Mucosa of descending colon (tissue), 3 donors: ENCODE data around the gene ABCA8. TPM values are rescaled to one million over a fixed set of nuclear protein-coding genes. Genes with fewer than 3 reads are reported as not detected.

Experiments
- ATAC-seq: fragments of 200-7000 bp; cut with Tn5 transposase; one replicate; pipeline ENCODE4 v1.9.1; 2020; ENCODE audit warnings: mild to moderate bottlenecking, moderate library complexity
- DNase-seq, 3 donors: peaks; one replicate each; pipeline ENCODE4 v3.0.0-alpha.2; 2020
- H3K36me3 ChIP-seq: fragments of 200-600 bp; one replicate; pipeline ENCODE4 v1.8.0; 2021; ENCODE audit warnings: low read depth, mild to moderate bottlenecking
- H3K4me1 ChIP-seq: fragments of 200-600 bp; one replicate; pipeline ENCODE4 v1.8.0; 2021; ENCODE audit warnings: low read depth, mild to moderate bottlenecking
- H3K4me3 ChIP-seq: fragments of 200-600 bp; one replicate; pipeline ENCODE4 v1.8.0; 2021; ENCODE audit warnings: mild to moderate bottlenecking
- H3K9me3 ChIP-seq: fragments of 200-600 bp; one replicate; pipeline ENCODE4 v1.8.0; 2021; ENCODE audit warnings: mild to moderate bottlenecking
- CTCF ChIP-seq: fragments of 200-600 bp; IDR thresholded peaks from one replicate; pipeline ENCODE4 v1.8.0; 2022; ENCODE audit warnings: antibody characterized with exemption, mild to moderate bottlenecking
- intact Hi-C, 2 donors: fragments of 100-400 bp; cut with DNase I in 1 of 2; cut with micrococcal nuclease in 1 of 2; formaldehyde crosslinking; loops; one replicate each; pipeline versions ENCODE4 v1.11.0 to v1.11.1; 2022; cut with DNase I, micrococcal nuclease
- total RNA-seq, 3 donors: library from RNA; stranded (reverse); fragmentation: NEBNext Ultra II Directional in 2 of 3; extraction: Animal tissue kit (Norgen Biotek cat#: 25700) in 2 of 3; gene quantifications; one replicate each; pipeline versions ENCODE4 v1.2.1 to v1.2.4, GENCODE V29; 2021 to 2023
- donor health status: DM: no; HTN: no; CAD: no; lungs with moderate emphysema.
- donor health status: DM: no; HTN: no; CAD: no.
- donor health status: DM: no; HTN: yes; CAD: no.

ABCA8 gene
- total RNA-seq, 3 donors from 2014 or later: 6.0 to 42.1 (median 13.1) TPM

- Histone ChIP-seq H3K4me1 (no peaks in the 10 kb centered on the region), H3K4me3 (no peak overlapping the region), H3K9me3 (no peaks in the 10 kb centered on the region), H3K36me3 (no peaks in the 10 kb centered on the region)
- TF ChIP-seq CTCF: no peak
- intact Hi-C loops: no loop called here
- DNase-seq (no peak), ATAC-seq (no peak)
Observed at GRCh38 chr17:68820476-68820824, 134.7 kb downstream of the ABCA8 start.

DNA sequence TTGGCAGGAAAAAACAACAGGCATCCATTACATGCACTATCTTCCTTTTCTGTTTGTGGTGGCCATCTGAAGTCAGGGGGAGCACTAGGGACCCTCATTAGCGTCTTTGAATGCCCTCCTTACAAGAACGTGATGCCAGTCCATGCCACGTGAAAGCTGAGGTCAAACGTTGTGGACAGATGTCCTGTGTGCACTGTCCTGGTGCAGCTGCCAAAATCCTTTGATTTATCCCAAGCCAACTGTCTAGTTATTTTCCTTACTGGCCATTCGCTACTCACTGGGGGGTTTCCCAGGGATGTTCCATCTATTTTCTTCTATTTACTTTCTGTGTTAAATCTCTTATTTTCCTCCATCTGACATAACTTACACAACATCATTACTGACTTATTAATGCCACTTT lies 135.7 kb downstream of the ABCA8 start:
- intact Hi-C loops: no loop called here
- Histone ChIP-seq H3K4me3 (no peak overlapping the region), H3K9me3 (no peaks in the 10 kb centered on the region), H3K36me3 (no peaks in the 10 kb centered on the region), H3K4me1 (no peaks in the 10 kb centered on the region)
- ATAC-seq (no peak), DNase-seq (no peak)
- no peak for TF ChIP-seq CTCF

Other genes with a start within 250 kb of the ABCA8 start
- gene ABCA9, start 105.5 kb upstream of the ABCA8 start, total RNA-seq: 10 to 100 TPM in 1 of 3 donors, 1 to 10 TPM in 2; 2.0 to 20.0 (median 3.6) TPM
- gene ABCA6, start 186.5 kb upstream of the ABCA8 start, total RNA-seq: 10 to 100 TPM in 1 of 3 donors, 1 to 10 TPM in 2; 5.4 to 21.3 (median 7.7) TPM